Smooth muscle cell (in vitro differentiated cells): ENCODE measurements around the gene AXIN1. TPM values are rescaled to one million over a fixed set of nuclear protein-coding genes. Genes with fewer than 3 reads are reported as not detected.
"Not testable (repeated sequence)": the region's sequence is repeated elsewhere in the genome, so short reads cannot be mapped to it uniquely, and the experiment has no call there.

Experiments used
- DNase-seq: peaks from one replicate; lab custom pipeline; 2025; ENCODE audit not compliant: unreplicated experiment; lab: John Stamatoyannopoulos, UW
- H2AFZ ChIP-seq: fragments of 200-600 bp; sonication (generic); 2 replicates; pipeline ENCODE4 v1.6.0; 2016; ENCODE audit warnings: antibody characterized with exemption, low read depth, mild to moderate bottlenecking
- H3F3A ChIP-seq: fragments of 200-600 bp; sonication (generic); 2 replicates; pipeline ENCODE4 v1.6.0; 2017; ENCODE audit warnings: antibody characterized with exemption, low read depth
- H3K27ac ChIP-seq: fragments of 200-600 bp; sonication (generic); 2 replicates; pipeline ENCODE4 v1.5.1; 2016; ENCODE audit warnings: low read depth, mild to moderate bottlenecking
- H3K27me3 ChIP-seq: fragments of 200-600 bp; sonication (generic); 2 replicates; pipeline ENCODE4 v1.6.1; 2016; ENCODE audit warnings: low read depth, mild to moderate bottlenecking
- H3K36me3 ChIP-seq: fragments of 200-600 bp; sonication (generic); 2 replicates; pipeline ENCODE4 v1.5.1; 2016; ENCODE audit warnings: low read depth
- H3K4me1 ChIP-seq: fragments of 200-600 bp; sonication (generic); 2 replicates; pipeline ENCODE4 v1.5.1; 2016; ENCODE audit warnings: low read depth
- H3K4me2 ChIP-seq: fragments of 200-600 bp; sonication (generic); 2 replicates; pipeline ENCODE4 v1.6.0; 2016; ENCODE audit warnings: mild to moderate bottlenecking
- H3K4me3 ChIP-seq: fragments of 200-600 bp; sonication (generic); 2 replicates; pipeline ENCODE4 v1.5.1; 2016; ENCODE audit warnings: mild to moderate bottlenecking
- H3K79me2 ChIP-seq: fragments of 200-600 bp; sonication (generic); 2 replicates; pipeline ENCODE4 v1.6.0; 2016; ENCODE audit warnings: low read depth, mild to moderate bottlenecking
- H3K9ac ChIP-seq: fragments of 200-600 bp; sonication (generic); 2 replicates; pipeline ENCODE4 v1.6.0; 2016; ENCODE audit warnings: low read depth
- H3K9me3 ChIP-seq: fragments of 200-600 bp; sonication (generic); replicated peaks from 2 replicates; pipeline ENCODE4 v1.5.1; 2016; ENCODE audit warnings: low read depth
- H4K20me1 ChIP-seq: fragments of 200-600 bp; sonication (generic); 2 replicates; pipeline ENCODE4 v1.6.0; 2016; ENCODE audit warnings: low read depth
- CTCF ChIP-seq: fragments of 200-600 bp; sonication (generic); IDR thresholded peaks from 2 replicates; pipeline ENCODE4 v1.5.1; 2017; ENCODE audit warnings: borderline replicate concordance, mild to moderate bottlenecking, antibody characterized with exemption; ENCODE audit not compliant: insufficient read depth, poor library complexity, severe bottlenecking
- WGBS: methylation state at CpG from one replicate; pipeline ENCODE4 v1.1.7; 2016; ENCODE audit warnings: low lambda C conversion rate; 5-methylcytosine and 5-hydroxymethylcytosine counted together
- polyA plus RNA-seq: library from polyadenylated mRNA; unstranded; fragments of >200 nt; fragmentation: Nextera tagmentation; extraction: Ambion mirVana; gene quantifications from 2 replicates; pipeline ENCODE4 v1.2.1, GENCODE V29; 2016
- total RNA-seq: library from RNA; depleted of rRNA; stranded (reverse); fragments of >200 nt; gene quantifications from 2 replicates; pipeline ENCODE4 v1.2.3, GENCODE V29; 2014

AXIN1 gene
- total and polyA plus RNA-seq, 2 experiments from 2014 or later: 13.0 to 15.0 TPM

DNA sequence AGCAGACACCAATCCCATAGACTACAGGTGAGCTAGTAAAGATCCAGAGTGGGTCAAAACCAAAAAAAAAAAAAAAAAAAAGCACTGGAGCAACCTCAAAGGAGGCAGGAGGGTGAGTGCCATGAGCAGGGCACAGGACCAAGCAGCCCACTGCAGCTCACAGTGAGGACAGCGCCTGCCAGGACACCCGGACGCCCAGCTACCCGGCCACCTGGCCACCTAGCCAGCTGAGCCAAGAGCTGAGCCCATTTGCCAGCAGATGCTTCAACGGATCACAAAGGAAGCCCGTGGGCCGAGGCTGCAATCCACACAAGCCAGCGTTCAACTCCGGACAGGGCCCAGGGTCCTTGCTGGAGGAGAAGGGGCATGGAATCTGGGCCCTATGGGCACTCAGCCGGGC lies 15.1 kb downstream of the AXIN1 start:
- no peak overlapping the region for H3K4me3 ChIP-seq
- no peak for DNase-seq
- no peak overlapping the region for H2AFZ ChIP-seq
- no peak for TF ChIP-seq CTCF
- H3K27me3 ChIP-seq: no peaks in the 10 kb centered on the region
- H3K4me1 ChIP-seq: no peaks in the 10 kb centered on the region
- H3K4me2 ChIP-seq: no peak overlapping the region
- H3F3A ChIP-seq: no peaks in the 10 kb centered on the region
- no peaks in the 10 kb centered on the region for H3K36me3 ChIP-seq
- no peaks in the 10 kb centered on the region for H3K9me3 ChIP-seq
- 95% methylated on average over 10 of the region's 10 CpGs for WGBS
- H3K9ac ChIP-seq: no peak overlapping the region
- peaks cover 96% of the 10 kb centered on the region for H4K20me1 ChIP-seq
- no peak overlapping the region for H3K27ac ChIP-seq
- H3K79me2 ChIP-seq: peaks cover 94% of the 10 kb centered on the region

- H4K20me1 ChIP-seq: peaks cover 100% of the 10 kb centered on the region
These were observed 16.3 kb downstream of the AXIN1 start for GRCh38 chr16:336269-336668.

GRCh38 chr16:334861-335632 lies 17.5 kb downstream of the AXIN1 start:
- not testable (repeated sequence) for H2AFZ ChIP-seq, H3K27ac ChIP-seq, DNase-seq

More at GRCh38 chr16:336269-336668, 16.3 kb downstream of the AXIN1 start:
- DNase-seq: no peak
- Histone ChIP-seq H3K79me2 (peaks cover 93% of the 10 kb centered on the region), H3K4me1 (no peaks in the 10 kb centered on the region), H3K4me2 (no peak overlapping the region), H3K4me3 (no peak overlapping the region), H3K9ac (no peak overlapping the region), H2AFZ (no peak overlapping the region), H3K36me3 (no peaks in the 10 kb centered on the region), H3F3A (no peaks in the 10 kb centered on the region), H3K27me3 (no peaks in the 10 kb centered on the region), H3K9me3 (no peaks in the 10 kb centered on the region), H3K27ac (no peak overlapping the region)
- 97% methylated on average over 11 of the region's 11 CpGs for WGBS
- no peak for TF ChIP-seq CTCF

GRCh38 chr16:334164-334832 lies 18.2 kb downstream of the AXIN1 start:
- Histone ChIP-seq H3K79me2 (peaks cover 82% of the 10 kb centered on the region), H4K20me1 (peaks cover 100% of the 10 kb centered on the region)
- H3K4me1 ChIP-seq, H3K4me2 ChIP-seq, H3F3A ChIP-seq, H2AFZ ChIP-seq, H3K36me3 ChIP-seq, H3K27ac ChIP-seq, H3K9ac ChIP-seq, H3K27me3 ChIP-seq, H3K4me3 ChIP-seq, DNase-seq, H3K9me3 ChIP-seq: not testable (repeated sequence)
- 89% methylated on average over 5 of the region's 5 CpGs for WGBS

More at GRCh38 chr16:334861-335632, 17.5 kb downstream of the AXIN1 start:
- Histone ChIP-seq H3K79me2 (peaks cover 85% of the 10 kb centered on the region), H3K9ac (peak overlapping the region; percentile 13), H4K20me1 (peaks cover 100% of the 10 kb centered on the region)
- WGBS: 80% methylated on average over 11 of the region's 11 CpGs
- not testable (repeated sequence) for H3F3A ChIP-seq, H3K27me3 ChIP-seq, H3K4me1 ChIP-seq, H3K9me3 ChIP-seq, H3K4me3 ChIP-seq, H3K4me2 ChIP-seq, H3K36me3 ChIP-seq
